ENCODE measurements around the gene STK16. TPM values are rescaled to one million over a fixed set of nuclear protein-coding genes. Genes with fewer than 3 reads are reported as not detected.

The STK16 gene
- total and polyA plus RNA-seq, 2 of the 13 experiments (the other 11 are each of a cell fraction or from before 2014, with no cell fraction given), result 28.0 to 50.9 TPM

GRCh38 chr2:219218732-219219701 lies 26.3 kb upstream of the STK16 start, which contains the start of gene ABCB6 (continued):
- TF ChIP-seq, protein P1, sequence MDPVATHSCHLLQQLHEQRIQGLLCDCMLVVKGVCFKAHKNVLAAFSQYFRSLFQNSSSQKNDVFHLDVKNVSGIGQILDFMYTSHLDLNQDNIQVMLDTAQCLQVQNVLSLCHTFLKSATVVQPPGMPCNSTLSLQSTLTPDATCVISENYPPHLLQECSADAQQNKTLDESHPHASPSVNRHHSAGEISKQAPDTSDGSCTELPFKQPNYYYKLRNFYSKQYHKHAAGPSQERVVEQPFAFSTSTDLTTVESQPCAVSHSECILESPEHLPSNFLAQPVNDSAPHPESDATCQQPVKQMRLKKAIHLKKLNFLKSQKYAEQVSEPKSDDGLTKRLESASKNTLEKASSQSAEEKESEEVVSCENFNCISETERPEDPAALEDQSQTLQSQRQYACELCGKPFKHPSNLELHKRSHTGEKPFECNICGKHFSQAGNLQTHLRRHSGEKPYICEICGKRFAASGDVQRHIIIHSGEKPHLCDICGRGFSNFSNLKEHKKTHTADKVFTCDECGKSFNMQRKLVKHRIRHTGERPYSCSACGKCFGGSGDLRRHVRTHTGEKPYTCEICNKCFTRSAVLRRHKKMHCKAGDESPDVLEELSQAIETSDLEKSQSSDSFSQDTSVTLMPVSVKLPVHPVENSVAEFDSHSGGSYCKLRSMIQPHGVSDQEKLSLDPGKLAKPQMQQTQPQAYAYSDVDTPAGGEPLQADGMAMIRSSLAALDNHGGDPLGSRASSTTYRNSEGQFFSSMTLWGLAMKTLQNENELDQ (CRISPR knock-in tag; IDR thresholded peaks at IDR 0.05; ENCODE audit: borderline replicate concordance), result no peak
- peak; percentile 99 for TF ChIP-seq TFDP1 (CRISPR knock-in tag; IDR thresholded peaks at IDR 0.05; ENCODE audit: borderline replicate concordance)
- no peak for TF ChIP-seq CENPX (CRISPR knock-in tag; IDR thresholded peaks at IDR 0.05)
- peak; percentile 98 for TF ChIP-seq ZSCAN31 (CRISPR knock-in tag; IDR thresholded peaks at IDR 0.05; ENCODE audit: low read depth)
- TF ChIP-seq, protein P2, sequence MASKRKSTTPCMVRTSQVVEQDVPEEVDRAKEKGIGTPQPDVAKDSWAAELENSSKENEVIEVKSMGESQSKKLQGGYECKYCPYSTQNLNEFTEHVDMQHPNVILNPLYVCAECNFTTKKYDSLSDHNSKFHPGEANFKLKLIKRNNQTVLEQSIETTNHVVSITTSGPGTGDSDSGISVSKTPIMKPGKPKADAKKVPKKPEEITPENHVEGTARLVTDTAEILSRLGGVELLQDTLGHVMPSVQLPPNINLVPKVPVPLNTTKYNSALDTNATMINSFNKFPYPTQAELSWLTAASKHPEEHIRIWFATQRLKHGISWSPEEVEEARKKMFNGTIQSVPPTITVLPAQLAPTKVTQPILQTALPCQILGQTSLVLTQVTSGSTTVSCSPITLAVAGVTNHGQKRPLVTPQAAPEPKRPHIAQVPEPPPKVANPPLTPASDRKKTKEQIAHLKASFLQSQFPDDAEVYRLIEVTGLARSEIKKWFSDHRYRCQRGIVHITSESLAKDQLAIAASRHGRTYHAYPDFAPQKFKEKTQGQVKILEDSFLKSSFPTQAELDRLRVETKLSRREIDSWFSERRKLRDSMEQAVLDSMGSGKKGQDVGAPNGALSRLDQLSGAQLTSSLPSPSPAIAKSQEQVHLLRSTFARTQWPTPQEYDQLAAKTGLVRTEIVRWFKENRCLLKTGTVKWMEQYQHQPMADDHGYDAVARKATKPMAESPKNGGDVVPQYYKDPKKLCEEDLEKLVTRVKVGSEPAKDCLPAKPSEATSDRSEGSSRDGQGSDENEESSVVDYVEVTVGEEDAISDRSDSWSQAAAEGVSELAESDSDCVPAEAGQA (IDR thresholded peaks at IDR 0.05; ENCODE audit: low read depth), result peak; percentile 29; the same call in 1 of the 2 replicates
- TF ChIP-seq, protein P2 (CRISPR knock-in tag; IDR thresholded peaks at IDR 0.05; ENCODE audit: borderline replicate concordance), result 0 out of 2 replicates have a peak, but pooled peaks have one; percentile 72
- TF ChIP-seq, protein P3, sequence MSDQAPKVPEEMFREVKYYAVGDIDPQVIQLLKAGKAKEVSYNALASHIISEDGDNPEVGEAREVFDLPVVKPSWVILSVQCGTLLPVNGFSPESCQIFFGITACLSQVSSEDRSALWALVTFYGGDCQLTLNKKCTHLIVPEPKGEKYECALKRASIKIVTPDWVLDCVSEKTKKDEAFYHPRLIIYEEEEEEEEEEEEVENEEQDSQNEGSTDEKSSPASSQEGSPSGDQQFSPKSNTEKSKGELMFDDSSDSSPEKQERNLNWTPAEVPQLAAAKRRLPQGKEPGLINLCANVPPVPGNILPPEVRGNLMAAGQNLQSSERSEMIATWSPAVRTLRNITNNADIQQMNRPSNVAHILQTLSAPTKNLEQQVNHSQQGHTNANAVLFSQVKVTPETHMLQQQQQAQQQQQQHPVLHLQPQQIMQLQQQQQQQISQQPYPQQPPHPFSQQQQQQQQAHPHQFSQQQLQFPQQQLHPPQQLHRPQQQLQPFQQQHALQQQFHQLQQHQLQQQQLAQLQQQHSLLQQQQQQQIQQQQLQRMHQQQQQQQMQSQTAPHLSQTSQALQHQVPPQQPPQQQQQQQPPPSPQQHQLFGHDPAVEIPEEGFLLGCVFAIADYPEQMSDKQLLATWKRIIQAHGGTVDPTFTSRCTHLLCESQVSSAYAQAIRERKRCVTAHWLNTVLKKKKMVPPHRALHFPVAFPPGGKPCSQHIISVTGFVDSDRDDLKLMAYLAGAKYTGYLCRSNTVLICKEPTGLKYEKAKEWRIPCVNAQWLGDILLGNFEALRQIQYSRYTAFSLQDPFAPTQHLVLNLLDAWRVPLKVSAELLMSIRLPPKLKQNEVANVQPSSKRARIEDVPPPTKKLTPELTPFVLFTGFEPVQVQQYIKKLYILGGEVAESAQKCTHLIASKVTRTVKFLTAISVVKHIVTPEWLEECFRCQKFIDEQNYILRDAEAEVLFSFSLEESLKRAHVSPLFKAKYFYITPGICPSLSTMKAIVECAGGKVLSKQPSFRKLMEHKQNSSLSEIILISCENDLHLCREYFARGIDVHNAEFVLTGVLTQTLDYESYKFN (CRISPR knock-in tag; conservative IDR thresholded peaks at IDR 0.05), result peak; percentile 48
- peak; percentile 82 for TF ChIP-seq RFXANK (CRISPR knock-in tag; IDR thresholded peaks at IDR 0.05)
- TF ChIP-seq, protein P4, sequence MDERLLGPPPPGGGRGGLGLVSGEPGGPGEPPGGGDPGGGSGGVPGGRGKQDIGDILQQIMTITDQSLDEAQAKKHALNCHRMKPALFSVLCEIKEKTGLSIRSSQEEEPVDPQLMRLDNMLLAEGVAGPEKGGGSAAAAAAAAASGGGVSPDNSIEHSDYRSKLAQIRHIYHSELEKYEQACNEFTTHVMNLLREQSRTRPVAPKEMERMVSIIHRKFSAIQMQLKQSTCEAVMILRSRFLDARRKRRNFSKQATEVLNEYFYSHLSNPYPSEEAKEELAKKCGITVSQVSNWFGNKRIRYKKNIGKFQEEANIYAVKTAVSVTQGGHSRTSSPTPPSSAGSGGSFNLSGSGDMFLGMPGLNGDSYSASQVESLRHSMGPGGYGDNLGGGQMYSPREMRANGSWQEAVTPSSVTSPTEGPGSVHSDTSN (CRISPR knock-in tag; IDR thresholded peaks at IDR 0.05), result no peak
- TF ChIP-seq E2F2 (CRISPR knock-in tag; IDR thresholded peaks at IDR 0.05; ENCODE audit: borderline replicate concordance), result 0 out of 2 replicates have a peak, but pooled peaks have one; percentile 92
- 0 out of 2 replicates have a peak, but pooled peaks have one; percentile 19 for TF ChIP-seq ZBTB21 (CRISPR knock-in tag; IDR thresholded peaks at IDR 0.05)
